Spinal cord (tissue), 10 donors: ENCODE data around the gene SPTB. TPM values are rescaled to one million over a fixed set of nuclear protein-coding genes. Genes with fewer than 3 reads are reported as not detected.
A peak's percentile ranks its signal among the peaks of the same experiment; 100 is the strongest.

Experiments
- DNase-seq, 6 donors: peaks; one replicate each; pipeline versions ENCODE4 v3.0.0 to v3.0.0-alpha.2; 2013 to 2015; ENCODE audit warnings: low spot score in 6 of 6, low read depth in 4 of 6
- H3K27ac ChIP-seq: one replicate; pipeline ENCODE4 v1.5.1; 2013; ENCODE audit warnings: low read depth, low read length, control low read depth
- H3K27me3 ChIP-seq: one replicate; pipeline ENCODE4 v1.6.1; 2013; ENCODE audit warnings: low read length; ENCODE audit not compliant: control insufficient read depth, insufficient read depth
- H3K36me3 ChIP-seq: one replicate; pipeline ENCODE4 v1.6.1; 2013; ENCODE audit warnings: low read length; ENCODE audit not compliant: control insufficient read depth, insufficient read depth
- H3K4me1 ChIP-seq: one replicate; pipeline ENCODE4 v1.6.1; 2013; ENCODE audit warnings: low read length; ENCODE audit not compliant: control insufficient read depth, insufficient read depth
- H3K4me3 ChIP-seq: one replicate; pipeline ENCODE4 v1.5.1; 2013; ENCODE audit warnings: low read depth, low read length, control low read depth
- H3K9me3 ChIP-seq: one replicate; pipeline ENCODE4 v1.6.1; 2013; ENCODE audit warnings: low read length; ENCODE audit not compliant: control insufficient read depth, insufficient read depth
- WGBS: methylation state at CpG from one replicate; pipeline ENCODE4 v1.1.5; 2013; ENCODE audit warnings: missing lambda C conversion rate; ENCODE audit not compliant: insufficient coverage; 5-methylcytosine and 5-hydroxymethylcytosine counted together
- polyA plus RNA-seq, 2 donors: library from polyadenylated mRNA; unstranded; fragments of 120-200 nt; gene quantifications; one replicate each; pipeline ENCODE4 v1.2.1, GENCODE V29; 2013; ENCODE audit not compliant: insufficient read length in 2 of 2
- total RNA-seq, 2 donors: library from RNA; depleted of rRNA in 1 of 2; stranded (reverse); fragments of 120-200 nt in 1 of 2; fragments of >200 nt in 1 of 2; gene quantifications; one replicate each; pipeline versions ENCODE4 v1.2.3 to v1.2.4, GENCODE V29; 2013 to 2014
- donor health status: healthy.

SPTB gene
- total and polyA plus RNA-seq, 4 donors: 19.0 to 42.3 (median 35.2) TPM

DNA sequence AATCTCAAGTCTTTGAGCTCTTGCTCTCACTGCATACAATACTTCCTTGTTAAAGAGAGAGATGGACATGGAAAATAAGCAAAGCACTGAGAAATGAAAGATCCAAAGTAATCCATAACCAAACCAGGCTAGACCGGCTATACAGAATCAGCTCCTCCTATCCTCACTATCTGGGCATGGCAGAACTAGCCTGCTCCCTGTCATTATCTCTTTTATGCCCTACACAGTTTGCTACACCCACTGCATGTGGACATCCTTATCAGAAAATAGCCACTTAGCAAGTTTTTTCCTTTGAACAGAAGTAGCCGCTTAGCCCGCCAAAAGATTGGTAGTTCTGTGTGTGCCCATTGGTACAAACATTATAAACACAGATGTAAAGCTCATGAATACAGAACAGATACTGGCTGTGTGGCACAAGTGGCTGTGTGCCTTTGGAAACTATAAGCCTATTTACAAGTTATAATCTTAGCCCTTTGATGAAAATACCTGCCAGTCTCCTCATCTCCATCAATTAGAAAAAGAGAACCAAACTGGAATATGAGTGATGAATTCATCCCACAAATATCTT lies 34.7 kb downstream of the SPTB start:
- no peaks in the 10 kb centered on the region for H3K27me3 ChIP-seq
- DNase-seq: no peak
- H3K9me3 ChIP-seq: no peaks in the 10 kb centered on the region
- peaks cover 10% of the 10 kb centered on the region for H3K4me1 ChIP-seq
- H3K36me3 ChIP-seq: no peaks in the 10 kb centered on the region
- 86% methylated on average over 1 of the region's 3 CpGs for WGBS
- H3K4me3 ChIP-seq: no peak overlapping the region
- H3K27ac ChIP-seq: no peak overlapping the region

GRCh38 chr14:64844272-64844671 lies 35.4 kb downstream of the SPTB start:
- Histone ChIP-seq H3K27ac (no peak overlapping the region), H3K4me1 (peaks cover 9% of the 10 kb centered on the region), H3K4me3 (no peak overlapping the region), H3K9me3 (no peaks in the 10 kb centered on the region), H3K27me3 (no peaks in the 10 kb centered on the region), H3K36me3 (no peaks in the 10 kb centered on the region)
- WGBS: no CpG with 5 or more reads among the region's 2 CpGs
- DNase-seq: no peak

DNA sequence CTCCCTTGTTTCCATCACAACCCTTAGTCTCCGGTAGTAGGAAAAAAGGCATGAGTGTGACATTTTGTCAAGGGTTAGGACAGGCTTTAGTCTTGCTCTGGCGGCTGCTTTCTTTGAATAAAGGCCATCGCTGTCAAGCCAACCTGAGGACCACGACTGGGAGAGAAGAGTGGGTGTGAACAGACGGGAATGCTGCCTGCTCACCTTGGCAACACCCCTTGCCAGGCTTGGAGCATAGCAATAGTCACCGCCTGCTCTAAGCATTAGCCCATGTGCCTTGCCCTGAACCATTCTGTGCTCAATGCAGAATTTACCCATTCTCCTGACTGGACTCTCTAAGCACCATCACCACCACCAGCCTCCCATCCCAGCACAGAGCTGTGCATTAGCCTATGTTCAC lies 36.2 kb downstream of the SPTB start:
- no peaks in the 10 kb centered on the region for H3K36me3 ChIP-seq

GRCh38 chr14:64841772-64842750 lies 37.6 kb downstream of the SPTB start:
- no peaks in the 10 kb centered on the region for H3K36me3 ChIP-seq
- 75% methylated on average over 15 of the region's 18 CpGs for WGBS
- H3K4me1 ChIP-seq: peaks cover 9% of the 10 kb centered on the region
- peak in 1 of 6 donors; percentile 40 for DNase-seq
- H3K27me3 ChIP-seq: no peaks in the 10 kb centered on the region
- H3K4me3 ChIP-seq: no peak overlapping the region
- no peaks in the 10 kb centered on the region for H3K9me3 ChIP-seq
- no peak overlapping the region for H3K27ac ChIP-seq

More for the DNA sequence above, 36.2 kb downstream of the SPTB start:
- H3K27ac ChIP-seq: no peak overlapping the region
- 58% methylated on average over 6 of the region's 6 CpGs for WGBS
- no peak for DNase-seq
- H3K27me3 ChIP-seq: no peaks in the 10 kb centered on the region
- H3K9me3 ChIP-seq: no peaks in the 10 kb centered on the region
- H3K4me3 ChIP-seq: no peak overlapping the region
- peaks cover 9% of the 10 kb centered on the region for H3K4me1 ChIP-seq

GRCh38 chr14:64841121-64841651 lies 38.5 kb downstream of the SPTB start:
- no peak overlapping the region for H3K27ac ChIP-seq
- H3K9me3 ChIP-seq: no peaks in the 10 kb centered on the region
- H3K4me1 ChIP-seq: peaks cover 9% of the 10 kb centered on the region
- H3K27me3 ChIP-seq: no peaks in the 10 kb centered on the region
- H3K36me3 ChIP-seq: no peaks in the 10 kb centered on the region
- 30% methylated on average over 3 of the region's 6 CpGs for whole genome bisulfite sequencing
- H3K4me3 ChIP-seq: no peak overlapping the region
- peak in 1 of 6 donors; percentile 23 for DNase-seq

- Histone ChIP-seq H3K9me3 (no peaks in the 10 kb centered on the region), H3K4me3 (no peak overlapping the region)
- WGBS: 92% methylated on average over 2 of the region's 5 CpGs
These were observed 41.1 kb downstream of the SPTB start for GRCh38 chr14:64838656-64839055.

GRCh38 chr14:64835431-64835830 lies 44.3 kb downstream of the SPTB start:
- WGBS: 87% methylated on average over 4 of the region's 5 CpGs
- Histone ChIP-seq H3K36me3 (no peaks in the 10 kb centered on the region), H3K27ac (no peak overlapping the region), H3K9me3 (no peaks in the 10 kb centered on the region), H3K4me3 (no peak overlapping the region), H3K27me3 (no peaks in the 10 kb centered on the region), H3K4me1 (no peaks in the 10 kb centered on the region)
- no peak for DNase-seq

More at GRCh38 chr14:64838656-64839055, 41.1 kb downstream of the SPTB start:
- no peak for DNase-seq
- Histone ChIP-seq H3K27ac (no peak overlapping the region), H3K4me1 (peaks cover 8% of the 10 kb centered on the region), H3K27me3 (no peaks in the 10 kb centered on the region), H3K36me3 (no peaks in the 10 kb centered on the region)

- no peaks in the 10 kb centered on the region for H3K36me3 ChIP-seq
- DNase-seq: no peak
- 78% methylated on average over 3 of the region's 3 CpGs for WGBS
- no peaks in the 10 kb centered on the region for H3K27me3 ChIP-seq
- H3K9me3 ChIP-seq: no peaks in the 10 kb centered on the region
- H3K4me1 ChIP-seq: no peaks in the 10 kb centered on the region
- H3K4me3 ChIP-seq: no peak overlapping the region
- no peak overlapping the region for H3K27ac ChIP-seq
These were observed 44.7 kb downstream of the SPTB start for GRCh38 chr14:64834965-64835364.

DNA sequence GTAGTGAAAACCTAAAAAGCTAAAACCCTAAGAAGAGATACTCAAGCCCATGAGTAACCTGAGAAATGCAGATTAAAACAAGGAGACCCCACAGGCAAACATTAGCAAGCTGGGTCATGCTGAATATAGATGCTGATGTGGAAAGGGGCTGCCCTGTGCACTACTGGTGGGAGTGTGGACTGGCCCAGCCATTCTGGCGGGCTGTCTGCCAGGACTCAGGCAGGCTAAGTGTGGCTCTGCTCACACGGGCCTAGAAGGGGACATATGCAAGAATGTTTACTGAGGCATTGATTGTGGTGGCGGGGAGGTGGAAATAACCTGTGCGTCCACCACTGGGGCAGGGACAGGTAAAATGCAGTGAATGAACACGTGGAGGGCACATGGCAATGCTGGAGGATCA lies 48.3 kb downstream of the SPTB start:
- DNase-seq: no peak
- H3K36me3 ChIP-seq: no peaks in the 10 kb centered on the region
- no peak overlapping the region for H3K27ac ChIP-seq
- H3K4me1 ChIP-seq: peaks cover 2% of the 10 kb centered on the region
- H3K9me3 ChIP-seq: no peaks in the 10 kb centered on the region
- WGBS: 74% methylated on average over 4 of the region's 5 CpGs
- H3K4me3 ChIP-seq: no peak overlapping the region
- H3K27me3 ChIP-seq: no peaks in the 10 kb centered on the region
